Calu3 (cell line): ENCODE measurements around the gene MRPS14. TPM values are rescaled to one million over a fixed set of nuclear protein-coding genes. Genes with fewer than 3 reads are reported as not detected.
A peak's percentile ranks its signal among the peaks of the same experiment; 100 is the strongest.

Source experiments
- BruUV-seq: library from RNA; stranded (reverse); fragments of 400-500 nt; replicated peaks from 2 replicates; lab custom pipeline; 2021; lab: Mats Ljungman, UMichigan
- CTCF ChIA-PET: fragments of 300-600 bp; sonication (Branson Sonifier 250); formaldehyde crosslinking; loops from one replicate; lab custom pipeline; 2022; ENCODE audit warnings: antibody characterized with exemption; lab: Charles Lee
- DNase-seq: peaks from one replicate; pipeline ENCODE4 v3.0.0; 2022
- H3K27ac Mint-ChIP-seq: one replicate; pipeline ENCODE4 v1.8.0; 2022; ENCODE audit warnings: mixed read lengths; ENCODE audit not compliant: unreplicated experiment
- H3K27me3 Mint-ChIP-seq: one replicate; pipeline ENCODE4 v1.8.0; 2022; ENCODE audit warnings: mixed read lengths; ENCODE audit not compliant: unreplicated experiment
- H3K36me3 Mint-ChIP-seq: one replicate; pipeline ENCODE4 v1.8.0; 2022; ENCODE audit warnings: mild to moderate bottlenecking, moderate library complexity, mixed read lengths; ENCODE audit not compliant: insufficient read depth, unreplicated experiment
- H3K4me1 Mint-ChIP-seq: one replicate; pipeline ENCODE4 v1.8.0; 2022; ENCODE audit warnings: mild to moderate bottlenecking, low read depth, mixed read lengths; ENCODE audit not compliant: unreplicated experiment
- H3K4me3 Mint-ChIP-seq: one replicate; pipeline ENCODE4 v1.8.0; 2022; ENCODE audit warnings: mild to moderate bottlenecking, low read depth, moderate library complexity, mixed read lengths; ENCODE audit not compliant: unreplicated experiment
- H3K9me3 Mint-ChIP-seq: one replicate; pipeline ENCODE4 v1.8.0; 2022; ENCODE audit warnings: low read depth, mixed read lengths; ENCODE audit not compliant: unreplicated experiment
- intact Hi-C: fragments of 100-400 bp; cut with micrococcal nuclease; formaldehyde crosslinking; loops from one replicate; pipeline ENCODE4 v1.10.0; 2022; ENCODE audit not compliant: unreplicated experiment
- total RNA-seq: library from RNA; stranded (reverse); gene quantifications from 2 replicates; pipeline ENCODE4 v1.2.3, GENCODE V29; 2022
- TF ChIP-seq, protein P1 (sequence below): fragments of 200-600 bp; IDR thresholded peaks from one replicate; pipeline ENCODE4 v1.8.0; 2022; ENCODE audit warnings: antibody characterized with exemption; ENCODE audit not compliant: unreplicated experiment

MRPS14 gene
- total RNA-seq, 1 experiment from 2014 or later, result 33.6 TPM

DNA sequence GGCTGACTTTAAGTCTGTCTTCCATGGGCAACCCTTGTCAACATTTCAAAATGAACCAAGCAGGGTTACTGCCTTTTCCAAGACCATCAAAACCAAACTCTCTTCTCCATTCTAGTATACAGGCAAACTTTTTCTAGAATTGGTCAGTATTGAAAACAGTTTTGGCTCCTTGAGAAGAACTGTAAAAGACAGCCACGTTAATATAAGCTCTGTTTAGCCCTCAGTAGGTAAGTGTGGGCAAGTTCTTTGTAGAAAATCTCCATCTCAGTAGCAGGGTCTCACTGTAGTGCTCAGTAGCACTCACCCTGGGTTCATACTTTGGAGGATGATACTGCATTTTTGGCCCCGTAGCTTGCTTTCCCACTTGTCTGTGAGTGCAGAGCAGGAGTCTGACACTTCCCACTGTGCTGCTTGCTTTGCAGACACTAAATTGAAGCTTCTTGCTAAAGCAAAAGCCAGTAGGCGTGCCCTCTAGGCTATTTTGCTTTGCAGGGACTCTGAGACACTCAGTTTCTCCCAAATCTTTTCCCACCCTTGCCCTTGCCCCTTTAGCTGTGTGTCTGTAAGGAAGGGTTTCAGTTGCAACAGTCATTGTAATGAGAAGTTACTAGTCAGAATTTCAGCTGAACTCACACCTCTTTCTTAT, 57.7 kb downstream of the MRPS14 start:
- peaks cover 66% of the 10 kb centered on the region for H3K4me1 Mint-ChIP-seq
- TF ChIP-seq, protein P1, sequence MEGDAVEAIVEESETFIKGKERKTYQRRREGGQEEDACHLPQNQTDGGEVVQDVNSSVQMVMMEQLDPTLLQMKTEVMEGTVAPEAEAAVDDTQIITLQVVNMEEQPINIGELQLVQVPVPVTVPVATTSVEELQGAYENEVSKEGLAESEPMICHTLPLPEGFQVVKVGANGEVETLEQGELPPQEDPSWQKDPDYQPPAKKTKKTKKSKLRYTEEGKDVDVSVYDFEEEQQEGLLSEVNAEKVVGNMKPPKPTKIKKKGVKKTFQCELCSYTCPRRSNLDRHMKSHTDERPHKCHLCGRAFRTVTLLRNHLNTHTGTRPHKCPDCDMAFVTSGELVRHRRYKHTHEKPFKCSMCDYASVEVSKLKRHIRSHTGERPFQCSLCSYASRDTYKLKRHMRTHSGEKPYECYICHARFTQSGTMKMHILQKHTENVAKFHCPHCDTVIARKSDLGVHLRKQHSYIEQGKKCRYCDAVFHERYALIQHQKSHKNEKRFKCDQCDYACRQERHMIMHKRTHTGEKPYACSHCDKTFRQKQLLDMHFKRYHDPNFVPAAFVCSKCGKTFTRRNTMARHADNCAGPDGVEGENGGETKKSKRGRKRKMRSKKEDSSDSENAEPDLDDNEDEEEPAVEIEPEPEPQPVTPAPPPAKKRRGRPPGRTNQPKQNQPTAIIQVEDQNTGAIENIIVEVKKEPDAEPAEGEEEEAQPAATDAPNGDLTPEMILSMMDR, result no peak
- CTCF ChIA-PET, result interaction anchor here (0.5 to 1.4 kb wide), 5 partner anchors 11 to 111 kb away, joined by 3 to 11 read pairs (median 3); no protein-coding TSS in a partner anchor
- no peaks in the 10 kb centered on the region for H3K27me3 Mint-ChIP-seq
- peaks cover 23% of the 10 kb centered on the region for H3K36me3 Mint-ChIP-seq
- H3K27ac Mint-ChIP-seq, result peak overlapping the region; percentile 75
- H3K9me3 Mint-ChIP-seq, result no peaks in the 10 kb centered on the region
- intact Hi-C loops, result loop anchor here (1.0 to 5.0 kb wide), 2 partner anchors 73 to 90 kb away; no protein-coding TSS in a partner anchor
- H3K4me3 Mint-ChIP-seq, result peak overlapping the region; percentile 1
- no TSS peak for BruUV-seq
- DNase-seq, result no peak

DNA sequence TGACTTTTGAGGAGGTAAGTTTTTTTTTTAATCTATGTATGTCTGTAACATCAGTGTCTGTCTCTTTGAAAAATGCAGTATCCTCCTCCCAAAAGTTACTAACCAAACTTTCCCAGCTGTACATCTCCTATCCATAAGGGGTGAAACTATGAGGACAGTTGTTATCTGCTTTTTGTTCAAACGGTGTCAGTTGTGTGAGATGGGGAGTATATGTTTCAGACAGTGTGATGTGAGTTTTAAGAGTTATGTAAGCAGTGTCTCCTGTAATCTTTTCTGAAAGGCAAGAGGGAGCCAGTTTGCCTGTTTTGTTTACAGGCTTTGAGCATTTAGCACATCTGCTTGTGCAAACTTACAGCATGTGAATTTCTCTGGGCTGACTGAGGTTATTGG, 58.3 kb downstream of the MRPS14 start:
- BruUV-seq, result TSS peak; percentile 31
- peaks cover 62% of the 10 kb centered on the region for H3K4me1 Mint-ChIP-seq
- H3K36me3 Mint-ChIP-seq, result peaks cover 18% of the 10 kb centered on the region
- DNase-seq, result no peak
- H3K27me3 Mint-ChIP-seq, result no peaks in the 10 kb centered on the region
- H3K9me3 Mint-ChIP-seq, result no peaks in the 10 kb centered on the region
- peak overlapping the region; percentile 1 for H3K4me3 Mint-ChIP-seq
- TF ChIP-seq, protein P1, result no peak
- peak overlapping the region; percentile 75 for H3K27ac Mint-ChIP-seq
- intact Hi-C loops, result loop anchor here (5.0 kb wide), 1 partner anchor 73 kb away; no protein-coding TSS in a partner anchor
- CTCF ChIA-PET, result interaction anchor here (1.0 kb wide), 1 partner anchor 165 kb away, joined by 3 read pairs; no protein-coding TSS in a partner anchor

DNA sequence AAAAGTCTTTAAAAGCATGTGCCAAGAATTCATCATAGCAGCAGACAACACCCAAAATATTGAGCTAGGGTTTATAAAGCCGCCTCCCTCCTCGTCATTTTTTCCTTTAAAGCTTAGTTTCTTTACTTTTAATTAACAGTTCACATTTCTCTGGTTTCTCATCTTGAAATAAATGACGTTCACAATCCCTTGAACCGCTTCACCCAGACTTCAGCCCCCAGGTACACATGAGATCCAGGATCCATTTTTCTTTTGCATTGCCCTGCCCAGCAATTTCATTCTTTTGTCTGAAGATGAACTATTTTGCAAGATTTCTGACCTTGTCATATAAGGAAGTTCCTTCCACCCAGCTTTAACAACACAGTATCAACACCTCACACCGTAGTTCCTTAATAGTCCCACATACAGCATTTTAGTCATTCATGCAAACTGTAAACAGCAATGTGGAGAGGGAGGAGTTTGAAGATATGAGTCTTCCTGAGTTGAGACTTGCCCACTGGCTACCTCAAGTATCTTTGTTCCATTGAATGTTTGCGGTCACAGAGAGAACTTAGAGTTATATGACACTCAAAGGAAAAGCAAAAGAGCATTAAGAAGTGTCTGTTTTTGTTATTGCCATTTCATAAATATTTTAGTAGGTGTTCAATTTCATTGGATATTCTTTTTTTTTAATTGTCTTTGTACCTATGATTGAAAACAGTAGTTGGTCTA, 58.8 kb downstream of the MRPS14 start:
- peak overlapping the region; percentile 75 for H3K27ac Mint-ChIP-seq
- H3K36me3 Mint-ChIP-seq, result peaks cover 14% of the 10 kb centered on the region
- CTCF ChIA-PET, result interaction anchor here (0.7 to 1.0 kb wide), 4 partner anchors 10 to 199 kb away, joined by 3 to 4 read pairs (median 3); no protein-coding TSS in a partner anchor
- DNase-seq, result peak; percentile 21
- no peaks in the 10 kb centered on the region for H3K27me3 Mint-ChIP-seq
- intact Hi-C loops, result no loop called here
- H3K4me3 Mint-ChIP-seq, result peak overlapping the region; percentile 1
- BruUV-seq, result no TSS peak
- H3K4me1 Mint-ChIP-seq, result peaks cover 57% of the 10 kb centered on the region
- no peaks in the 10 kb centered on the region for H3K9me3 Mint-ChIP-seq
- TF ChIP-seq, protein P1, result no peak

DNA sequence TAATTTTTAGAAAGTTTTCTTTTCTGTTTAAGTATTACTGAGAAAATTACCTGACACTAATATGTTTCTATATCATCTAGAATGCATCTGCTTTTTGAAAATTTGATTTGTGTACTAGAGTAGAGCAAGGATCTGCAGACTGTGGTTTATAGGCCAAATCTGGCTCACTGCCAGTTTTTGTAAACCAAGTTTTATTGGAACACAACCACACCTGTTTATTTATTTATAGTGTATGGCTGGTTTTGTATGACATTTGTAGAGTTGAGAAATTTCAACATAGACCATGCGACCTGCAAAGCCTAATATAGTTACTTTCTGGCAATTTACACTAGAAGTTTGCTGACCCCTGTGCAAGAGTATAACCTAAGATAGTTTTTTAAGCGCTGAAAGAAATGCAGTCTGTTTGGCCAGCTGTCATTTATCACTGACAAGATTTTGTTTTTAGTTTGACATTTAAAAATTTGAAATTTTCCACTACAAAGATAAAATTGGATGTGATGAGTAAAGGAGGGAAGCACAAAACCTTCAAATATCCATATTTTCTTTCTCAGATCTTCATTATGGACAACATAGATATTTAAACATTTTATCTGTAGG, 59.6 kb downstream of the MRPS14 start:
- Mint-ChIP-seq H3K4me3 (no peak overlapping the region), H3K27ac (peak overlapping the region; percentile 75), H3K36me3 (peaks cover 7% of the 10 kb centered on the region), H3K27me3 (no peaks in the 10 kb centered on the region), H3K9me3 (no peaks in the 10 kb centered on the region), H3K4me1 (peaks cover 49% of the 10 kb centered on the region)
- no TSS peak for BruUV-seq
- CTCF ChIA-PET, result interaction anchor here (0.7 to 1.0 kb wide), 6 partner anchors 9 to 198 kb away, joined by 3 to 4 read pairs (median 3); no protein-coding TSS in a partner anchor
- no peak for DNase-seq
- TF ChIP-seq, protein P1, result no peak
- intact Hi-C loops, result no loop called here
